GM12878 (cell line): Measurements from ENCODE around the gene POFUT2. TPM values are rescaled to one million over a fixed set of nuclear protein-coding genes. Genes with fewer than 3 reads are reported as not detected.
A peak's percentile ranks its signal among the peaks of the same experiment; 100 is the strongest.

ENCODE experiments used
- CBX5 ChIP-seq: sonication (generic); IDR thresholded peaks from 2 replicates; pipeline ENCODE4 v1.6.1; 2016; ENCODE audit warnings: low read depth, moderate library complexity, mild to moderate bottlenecking, inconsistent platforms
- CHD1 ChIP-seq: IDR thresholded peaks from 2 replicates; pipeline ENCODE4 v1.6.1; 2012; ENCODE audit warnings: low read depth, low read length, improper control_type of control experiment
- CHD4 ChIP-seq: fragments of 200-600 bp; sonication (generic); IDR thresholded peaks from 2 replicates; pipeline ENCODE4 v1.6.1; 2016; ENCODE audit warnings: mild to moderate bottlenecking
- EGR1 ChIP-seq, 2 experiments: IDR thresholded peaks; 1 replicate in 1 of 2; 2 replicates in 1 of 2; pipeline ENCODE4 v1.6.1; 2011 to 2012; ENCODE audit warnings: low read depth in 2 of 2, low read length in 2 of 2, borderline replicate concordance in 1 of 2, mild to moderate bottlenecking in 1 of 2, moderate library complexity in 1 of 2
- ELK1 ChIP-seq: IDR thresholded peaks from 2 replicates; pipeline ENCODE4 v1.6.1; 2012; ENCODE audit warnings: low read depth, low read length, improper control_type of control experiment
- EP300 ChIP-seq, 2 experiments: fragments of 150-350 bp in 1 of 2; IDR thresholded peaks; 2 replicates each; pipeline ENCODE4 v1.6.1; 2011 to 2012; ENCODE audit warnings: low read depth in 2 of 2, low read length in 2 of 2, borderline replicate concordance in 1 of 2, improper control_type of control experiment in 1 of 2, inconsistent platforms in 1 of 2; ENCODE audit not compliant: control insufficient read depth in 1 of 2
- FOXM1 ChIP-seq: IDR thresholded peaks from 2 replicates; pipeline ENCODE4 v1.6.1; 2012; ENCODE audit warnings: low read depth, mild to moderate bottlenecking, inconsistent platforms, low read length, moderate library complexity
- KLF5 ChIP-seq: fragments of 450-650 bp; IDR thresholded peaks from 2 replicates; pipeline ENCODE4 v1.6.1; 2014; ENCODE audit warnings: mild to moderate bottlenecking; ENCODE audit not compliant: partially characterized antibody
- MLLT1 ChIP-seq: fragments of 450-650 bp; IDR thresholded peaks from 2 replicates; pipeline ENCODE4 v1.6.1; 2016; ENCODE audit warnings: mild to moderate bottlenecking
- MTA2 ChIP-seq: fragments of 450-650 bp; IDR thresholded peaks from 2 replicates; pipeline ENCODE4 v1.6.1; 2016; ENCODE audit warnings: low read depth, mild to moderate bottlenecking, moderate library complexity
- MXI1 ChIP-seq: fragments of 150-350 bp; IDR thresholded peaks from 2 replicates; pipeline ENCODE4 v1.6.1; 2011; ENCODE audit warnings: low read depth, mild to moderate bottlenecking, inconsistent platforms, low read length, improper control_type of control experiment
- NBN ChIP-seq: fragments of 450-650 bp; IDR thresholded peaks from 2 replicates; pipeline ENCODE4 v1.6.1; 2016
- PAX5 ChIP-seq: IDR thresholded peaks from 2 replicates; pipeline ENCODE4 v1.6.1; 2011; ENCODE audit warnings: low read depth, low read length, borderline replicate concordance
- POLR2AphosphoS5 ChIP-seq: IDR thresholded peaks from 2 replicates; pipeline ENCODE4 v1.6.1; 2011; ENCODE audit warnings: mild to moderate bottlenecking, low read length, inconsistent platforms
- RAD51 ChIP-seq: fragments of 450-650 bp; IDR thresholded peaks from 2 replicates; pipeline ENCODE4 v1.6.1; 2016; ENCODE audit warnings: moderate library complexity, mild to moderate bottlenecking, inconsistent platforms
- SMAD1 ChIP-seq: fragments of 450-650 bp; IDR thresholded peaks from 2 replicates; pipeline ENCODE4 v1.6.1; 2018; ENCODE audit warnings: mild to moderate bottlenecking, low read depth; ENCODE audit not compliant: partially characterized antibody
- SP1 ChIP-seq: IDR thresholded peaks from one replicate; pipeline ENCODE4 v1.6.1; 2011; ENCODE audit warnings: low read depth, low read length
- SUPT20H ChIP-seq: IDR thresholded peaks from 2 replicates; pipeline ENCODE4 v1.6.1; 2011; ENCODE audit warnings: low read depth, mild to moderate bottlenecking, low read length, moderate library complexity, borderline replicate concordance; ENCODE audit not compliant: control insufficient read depth
- TARDBP ChIP-seq: IDR thresholded peaks from 2 replicates; pipeline ENCODE4 v1.6.1; 2016; ENCODE audit warnings: borderline replicate concordance
- USF1 ChIP-seq: IDR thresholded peaks from 2 replicates; pipeline ENCODE4 v1.6.1; 2011; ENCODE audit warnings: borderline replicate concordance, low read depth, mild to moderate bottlenecking, moderate library complexity, mixed read lengths, low read length; ENCODE audit not compliant: insufficient read depth; ENCODE audit errors: extremely low read length
- ZBED1 ChIP-seq: IDR thresholded peaks from 2 replicates; pipeline ENCODE4 v1.6.1; 2016; ENCODE audit warnings: borderline replicate concordance
- ZNF274 ChIP-seq: IDR thresholded peaks from one replicate; pipeline ENCODE4 v1.8.0; 2011; ENCODE audit not compliant: insufficient read length, insufficient read depth
- polyA plus RNA-seq, 11 experiments: library from polyadenylated mRNA; depleted of rRNA in 4 of 11; unstranded in 6 of 11; stranded (reverse) in 5 of 11; fragments of >200 nt; fragmentation: Nextera tagmentation in 4 of 11; fragmentation: Illumina TruSeq in 1 of 11; extraction: Ambion mirVana in 4 of 11; extraction: Trizol in 1 of 11; gene quantifications; 1 replicate in 1 of 11; 2 replicates in 10 of 11; pipeline versions ENCODE4 v1.2.1 to v1.2.3, GENCODE V29; 2011 to 2016; ENCODE audit warnings: inconsistent platforms in 2 of 11, missing spikeins in 2 of 11, low read depth in 1 of 11
- total RNA-seq, 4 experiments: library from RNA; depleted of rRNA in 3 of 4; stranded (reverse); fragments of >200 nt in 3 of 4; fragmentation: Illumina TruSeq in 1 of 4; extraction: Trizol in 1 of 4; gene quantifications; 2 replicates each; pipeline versions ENCODE4 v1.2.1 to v1.2.3, GENCODE V29; 2013 to 2021
- TF ChIP-seq, protein P1 (sequence below): fragments of 450-650 bp; IDR thresholded peaks from 2 replicates; pipeline ENCODE4 v1.6.1; 2017; ENCODE audit warnings: mild to moderate bottlenecking, low read depth, inconsistent platforms; ENCODE audit not compliant: poor library complexity, severe bottlenecking
- TF ChIP-seq, protein P2 (sequence below): fragments of 450-650 bp; IDR thresholded peaks from 2 replicates; pipeline ENCODE4 v1.6.1; 2017; ENCODE audit warnings: low read depth, mild to moderate bottlenecking, moderate library complexity

POFUT2 gene
- total and polyA plus RNA-seq, 10 of the 15 experiments (the other 5 are each of a cell fraction or from before 2014, with no cell fraction given) = 1.2 to 15.1 (median 6.8) TPM

DNA sequence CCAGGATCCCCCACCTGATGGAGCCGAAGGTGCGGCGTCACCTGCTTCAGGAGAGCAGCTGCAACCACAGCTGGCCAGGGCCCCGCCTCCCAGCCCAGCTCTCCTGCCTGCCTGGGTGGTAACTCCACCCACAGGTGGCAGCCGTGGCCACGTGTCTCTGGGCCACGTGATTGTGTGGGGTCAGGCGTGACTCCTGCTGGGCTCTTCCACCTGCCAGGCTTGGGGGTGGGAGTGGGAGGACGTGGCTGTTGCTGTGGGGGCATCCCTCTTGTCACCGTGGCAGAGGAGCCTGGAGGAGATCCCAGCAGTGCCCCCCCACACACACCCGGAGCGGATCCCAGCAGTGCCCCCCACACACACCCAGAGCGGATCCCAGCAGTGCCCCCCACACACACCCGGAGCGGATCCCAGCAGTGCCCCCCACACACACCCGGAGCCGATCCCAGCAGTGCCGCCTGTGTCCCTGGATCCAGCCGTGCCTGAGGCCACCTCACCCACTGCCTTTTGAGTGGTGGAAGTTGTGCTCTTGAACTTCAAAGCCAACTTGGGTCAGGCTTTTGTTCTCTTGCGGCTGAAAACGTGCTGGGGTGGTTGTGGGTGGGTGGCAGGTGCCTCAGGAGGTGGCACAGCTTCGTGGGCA is 32.2 kb downstream of the POFUT2 start (continued):
- no peak for TF ChIP-seq MLLT1
- TF ChIP-seq SMAD1 = no peak
- TF ChIP-seq SUPT20H = no peak
- no peak for TF ChIP-seq POLR2AphosphoS5
- no peak for TF ChIP-seq ELK1
- no peak for TF ChIP-seq EGR1 (IDR thresholded peaks at IDR 0.05; ENCODE audit: borderline replicate concordance in 1 of 2, low read depth in 2 of 2, low read length in 2 of 2)
- 0 out of 2 replicates have a peak, but pooled peaks have one; percentile 26 for TF ChIP-seq PAX5
- TF ChIP-seq MXI1 = no peak
- TF ChIP-seq EP300 (IDR thresholded peaks at IDR 0.05; ENCODE audit: borderline replicate concordance in 1 of 2, control insufficient read depth in 1 of 2, low read depth in 2 of 2, low read length in 2 of 2) = no peak
- TF ChIP-seq TARDBP = no peak
- TF ChIP-seq CHD4 = no peak
- peak; percentile 90 for TF ChIP-seq USF1
- TF ChIP-seq, protein P1, sequence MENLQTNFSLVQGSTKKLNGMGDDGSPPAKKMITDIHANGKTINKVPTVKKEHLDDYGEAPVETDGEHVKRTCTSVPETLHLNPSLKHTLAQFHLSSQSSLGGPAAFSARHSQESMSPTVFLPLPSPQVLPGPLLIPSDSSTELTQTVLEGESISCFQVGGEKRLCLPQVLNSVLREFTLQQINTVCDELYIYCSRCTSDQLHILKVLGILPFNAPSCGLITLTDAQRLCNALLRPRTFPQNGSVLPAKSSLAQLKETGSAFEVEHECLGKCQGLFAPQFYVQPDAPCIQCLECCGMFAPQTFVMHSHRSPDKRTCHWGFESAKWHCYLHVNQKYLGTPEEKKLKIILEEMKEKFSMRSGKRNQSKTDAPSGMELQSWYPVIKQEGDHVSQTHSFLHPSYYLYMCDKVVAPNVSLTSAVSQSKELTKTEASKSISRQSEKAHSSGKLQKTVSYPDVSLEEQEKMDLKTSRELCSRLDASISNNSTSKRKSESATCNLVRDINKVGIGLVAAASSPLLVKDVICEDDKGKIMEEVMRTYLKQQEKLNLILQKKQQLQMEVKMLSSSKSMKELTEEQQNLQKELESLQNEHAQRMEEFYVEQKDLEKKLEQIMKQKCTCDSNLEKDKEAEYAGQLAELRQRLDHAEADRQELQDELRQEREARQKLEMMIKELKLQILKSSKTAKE = no peak
- TF ChIP-seq CBX5 = no peak
- TF ChIP-seq CHD1 = no peak
- TF ChIP-seq, protein P2, sequence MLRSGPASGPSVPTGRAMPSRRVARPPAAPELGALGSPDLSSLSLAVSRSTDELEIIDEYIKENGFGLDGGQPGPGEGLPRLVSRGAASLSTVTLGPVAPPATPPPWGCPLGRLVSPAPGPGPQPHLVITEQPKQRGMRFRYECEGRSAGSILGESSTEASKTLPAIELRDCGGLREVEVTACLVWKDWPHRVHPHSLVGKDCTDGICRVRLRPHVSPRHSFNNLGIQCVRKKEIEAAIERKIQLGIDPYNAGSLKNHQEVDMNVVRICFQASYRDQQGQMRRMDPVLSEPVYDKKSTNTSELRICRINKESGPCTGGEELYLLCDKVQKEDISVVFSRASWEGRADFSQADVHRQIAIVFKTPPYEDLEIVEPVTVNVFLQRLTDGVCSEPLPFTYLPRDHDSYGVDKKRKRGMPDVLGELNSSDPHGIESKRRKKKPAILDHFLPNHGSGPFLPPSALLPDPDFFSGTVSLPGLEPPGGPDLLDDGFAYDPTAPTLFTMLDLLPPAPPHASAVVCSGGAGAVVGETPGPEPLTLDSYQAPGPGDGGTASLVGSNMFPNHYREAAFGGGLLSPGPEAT = no peak
- TF ChIP-seq ZBED1 = no peak
- TF ChIP-seq KLF5 = no peak
- TF ChIP-seq SP1 = no peak
- no peak for TF ChIP-seq FOXM1
- TF ChIP-seq MTA2 = no peak
- no peak for TF ChIP-seq ZNF274
- TF ChIP-seq RAD51 = peak; percentile 92
- TF ChIP-seq NBN = no peak
